Lung (tissue), 12 donors: ENCODE results near the gene CHMP1A. TPM values are rescaled to one million over a fixed set of nuclear protein-coding genes. Genes with fewer than 3 reads are reported as not detected.

Source experiments
- ATAC-seq: fragments of 200-7000 bp; cut with Tn5 transposase; one replicate; pipeline ENCODE4 v1.9.1; 2020; ENCODE audit warnings: moderate number of reproducible peaks; ENCODE audit not compliant: insufficient read depth, low FRiP score
- DNase-seq, 3 donors: peaks; one replicate each; pipeline ENCODE4 v3.0.0-alpha.2; 2013 to 2017
- H3K27ac ChIP-seq, 2 donors: one replicate each; pipeline ENCODE4 v1.5.1; 2013; ENCODE audit warnings: mild to moderate bottlenecking in 2 of 2, moderate library complexity in 2 of 2, control low read depth in 1 of 2, inconsistent platforms in 1 of 2, low read depth in 1 of 2, low read length in 1 of 2
- H3K27me3 ChIP-seq, 3 donors: one replicate each; pipeline ENCODE4 v1.5.1; 2013; ENCODE audit warnings: low read length in 2 of 3; ENCODE audit not compliant: control insufficient read depth in 3 of 3, insufficient read depth in 3 of 3
- H3K36me3 ChIP-seq, 4 donors: one replicate each; pipeline ENCODE4 v1.5.1; 2013; ENCODE audit warnings: low read length in 4 of 4, mild to moderate bottlenecking in 1 of 4, moderate library complexity in 1 of 4; ENCODE audit not compliant: control insufficient read depth in 4 of 4, insufficient read depth in 4 of 4
- H3K4me1 ChIP-seq, 5 donors: one replicate each; pipeline ENCODE4 v1.5.1; 2013; ENCODE audit warnings: low read length in 5 of 5, mild to moderate bottlenecking in 2 of 5, moderate library complexity in 1 of 5; ENCODE audit not compliant: control insufficient read depth in 5 of 5, insufficient read depth in 5 of 5
- H3K4me3 ChIP-seq: one replicate; pipeline ENCODE4 v1.5.1; 2013; ENCODE audit warnings: mild to moderate bottlenecking, control low read depth, moderate library complexity
- H3K9ac ChIP-seq, 2 donors: one replicate each; pipeline ENCODE4 v1.5.1; 2013; ENCODE audit warnings: low read length in 2 of 2, control low read depth in 1 of 2; ENCODE audit not compliant: insufficient read depth in 1 of 2
- H3K9me3 ChIP-seq, 4 donors: one replicate each; pipeline ENCODE4 v1.5.1; 2013; ENCODE audit warnings: low read length in 3 of 4, mild to moderate bottlenecking in 1 of 4, moderate library complexity in 1 of 4; ENCODE audit not compliant: control insufficient read depth in 4 of 4, insufficient read depth in 3 of 4
- CTCF ChIP-seq: IDR thresholded peaks from 2 replicates; pipeline ENCODE4 v1.5.1; 2012; ENCODE audit warnings: mild to moderate bottlenecking; ENCODE audit errors: control extremely low read depth, extremely low read depth
- whole genome bisulfite sequencing, 2 donors: extraction: QIAGEN DNeasy Blood & Tissue Kit; methylation state at CpG; one replicate each; pipeline ENCODE4 v1.1.7; 2013; 5-methylcytosine and 5-hydroxymethylcytosine counted together
- polyA plus RNA-seq, 2 donors: library from polyadenylated mRNA; stranded (reverse); fragments of 200-250 nt; gene quantifications; one replicate each; pipeline ENCODE4 v1.2.1, GENCODE V29; 2013
- total RNA-seq, 2 donors: library from RNA; depleted of rRNA in 1 of 2; stranded (reverse); fragments of >200 nt in 1 of 2; gene quantifications; one replicate each; pipeline ENCODE4 v1.2.1, GENCODE V29; 2014 to 2021
- donor health status: control.
- donor health status: control.
- donor health status: Bipolar disorder and iron deficiency.
- donor health status: healthy.
- donor health status: DM: yes; HTN: yes; CAD: no.

Gene CHMP1A
- total and polyA plus RNA-seq, 4 donors: 61.3 to 98.4 (median 85.5) TPM

GRCh38 chr16:89600956-89601355 lies 56.6 kb downstream of the CHMP1A start:
- DNase-seq (no peak), ATAC-seq (no peak)
- WGBS, 2 donors: 79 to 91% methylated on average over 8 of the region's 8 CpGs
- H3K9ac ChIP-seq: no peak overlapping the region
- no peaks in the 10 kb centered on the region for H3K9me3 ChIP-seq
- no peak overlapping the region for H3K4me3 ChIP-seq
- H3K36me3 ChIP-seq: no peaks in the 10 kb centered on the region
- no peak overlapping the region for H3K27ac ChIP-seq
- no peak for TF ChIP-seq CTCF
- peaks cover 0 to 9% (median 3%) of the 10 kb centered on the region in 5 donors for H3K4me1 ChIP-seq
- peaks cover 0 to 8% (median 2%) of the 10 kb centered on the region in 3 donors for H3K27me3 ChIP-seq

GRCh38 chr16:89600427-89600826 lies 57.1 kb downstream of the CHMP1A start:
- no peak overlapping the region for H3K9ac ChIP-seq
- H3K4me1 ChIP-seq: peaks cover 0 to 9% (median 3%) of the 10 kb centered on the region in 5 donors
- DNase-seq (no peak), ATAC-seq (no peak)
- no peak overlapping the region for H3K27ac ChIP-seq
- H3K9me3 ChIP-seq: no peaks in the 10 kb centered on the region
- no peak overlapping the region for H3K4me3 ChIP-seq
- no peak for TF ChIP-seq CTCF
- peaks cover 0 to 8% (median 2%) of the 10 kb centered on the region in 3 donors for H3K27me3 ChIP-seq
- H3K36me3 ChIP-seq: no peaks in the 10 kb centered on the region
- WGBS, 2 donors: 86 to 92% methylated on average over 12 of the region's 12 CpGs

GRCh38 chr16:89599902-89600301 lies 57.6 kb downstream of the CHMP1A start:
- Histone ChIP-seq H3K4me1 (peaks cover 0 to 9% (median 3%) of the 10 kb centered on the region in 5 donors), H3K4me3 (no peak overlapping the region), H3K9ac (no peak overlapping the region), H3K27ac (no peak overlapping the region), H3K36me3 (no peaks in the 10 kb centered on the region), H3K9me3 (no peaks in the 10 kb centered on the region), H3K27me3 (peaks cover 0 to 8% (median 2%) of the 10 kb centered on the region in 3 donors)
- no peak for DNase-seq
- no peak for ATAC-seq
- 86 to 96% methylated on average over 10 of the region's 10 CpGs for WGBS, 2 donors
- TF ChIP-seq CTCF: no peak

GRCh38 chr16:89599451-89599858 lies 58.1 kb downstream of the CHMP1A start:
- Histone ChIP-seq H3K27ac (no peak overlapping the region), H3K36me3 (no peaks in the 10 kb centered on the region), H3K9ac (no peak overlapping the region), H3K4me1 (peaks cover 0 to 9% (median 3%) of the 10 kb centered on the region in 5 donors), H3K9me3 (no peaks in the 10 kb centered on the region), H3K4me3 (no peak overlapping the region), H3K27me3 (peaks cover 0 to 8% (median 2%) of the 10 kb centered on the region in 3 donors)
- TF ChIP-seq CTCF: no peak
- WGBS, 2 donors: 38 to 48% methylated on average over 7 to 8 of the region's 8 CpGs
- no peak for ATAC-seq
- no peak for DNase-seq
